HEK293 (cell line): ENCODE results near the gene OSBPL10.

Experiments used
- SP2 ChIP-seq: fragments of 450-650 bp; formaldehyde crosslinking; IDR thresholded peaks from 2 replicates; pipeline ENCODE4 v1.5.1; 2016; ENCODE audit warnings: missing biosample characterization, missing genetic modification characterization
- ZNF24 ChIP-seq: fragments of 450-650 bp; formaldehyde crosslinking; IDR thresholded peaks from 2 replicates; pipeline ENCODE4 v1.5.1; 2016; ENCODE audit warnings: missing biosample characterization, missing genetic modification characterization
- ZNF701 ChIP-seq: fragments of 450-650 bp; formaldehyde crosslinking; IDR thresholded peaks from 2 replicates; pipeline ENCODE4 v1.5.1; 2016; ENCODE audit warnings: missing biosample characterization, missing genetic modification characterization
- TF ChIP-seq, protein P1 (sequence below): fragments of 450-650 bp; formaldehyde crosslinking; IDR thresholded peaks from 2 replicates; pipeline ENCODE4 v1.5.1; 2016; ENCODE audit warnings: missing biosample characterization, missing genetic modification characterization
- TF ChIP-seq, protein P2 (sequence below): fragments of 450-650 bp; formaldehyde crosslinking; IDR thresholded peaks from 2 replicates; pipeline ENCODE4 v1.5.1; 2016; ENCODE audit warnings: missing biosample characterization, missing genetic modification characterization

DNA sequence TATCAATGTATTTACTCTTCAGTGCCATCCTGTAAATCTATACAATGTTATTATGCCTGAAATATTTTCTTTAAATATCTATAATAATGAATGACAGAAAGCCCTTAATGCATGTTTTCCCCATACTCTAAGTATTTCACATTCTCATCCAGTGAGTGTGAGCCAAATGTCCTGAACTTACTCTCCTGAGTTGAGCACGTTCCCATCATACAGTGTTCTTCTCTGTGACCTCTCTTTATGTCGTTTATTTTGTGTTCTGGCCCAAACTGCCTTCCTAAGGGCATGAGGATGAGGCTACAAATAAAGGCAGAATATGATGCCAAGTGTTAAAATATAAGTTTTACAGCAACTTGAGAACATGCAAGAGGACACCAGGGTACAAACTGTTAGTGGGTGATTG is 3.3 kb downstream of the OSBPL10 start:
- TF ChIP-seq, protein P1, sequence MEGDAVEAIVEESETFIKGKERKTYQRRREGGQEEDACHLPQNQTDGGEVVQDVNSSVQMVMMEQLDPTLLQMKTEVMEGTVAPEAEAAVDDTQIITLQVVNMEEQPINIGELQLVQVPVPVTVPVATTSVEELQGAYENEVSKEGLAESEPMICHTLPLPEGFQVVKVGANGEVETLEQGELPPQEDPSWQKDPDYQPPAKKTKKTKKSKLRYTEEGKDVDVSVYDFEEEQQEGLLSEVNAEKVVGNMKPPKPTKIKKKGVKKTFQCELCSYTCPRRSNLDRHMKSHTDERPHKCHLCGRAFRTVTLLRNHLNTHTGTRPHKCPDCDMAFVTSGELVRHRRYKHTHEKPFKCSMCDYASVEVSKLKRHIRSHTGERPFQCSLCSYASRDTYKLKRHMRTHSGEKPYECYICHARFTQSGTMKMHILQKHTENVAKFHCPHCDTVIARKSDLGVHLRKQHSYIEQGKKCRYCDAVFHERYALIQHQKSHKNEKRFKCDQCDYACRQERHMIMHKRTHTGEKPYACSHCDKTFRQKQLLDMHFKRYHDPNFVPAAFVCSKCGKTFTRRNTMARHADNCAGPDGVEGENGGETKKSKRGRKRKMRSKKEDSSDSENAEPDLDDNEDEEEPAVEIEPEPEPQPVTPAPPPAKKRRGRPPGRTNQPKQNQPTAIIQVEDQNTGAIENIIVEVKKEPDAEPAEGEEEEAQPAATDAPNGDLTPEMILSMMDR (tag by site-specific recombination) = no peak
- TF ChIP-seq ZNF701 (tag by site-specific recombination) (no peak), SP2 (tag by site-specific recombination) (no peak), ZNF24 (no peak)
- TF ChIP-seq, protein P2, sequence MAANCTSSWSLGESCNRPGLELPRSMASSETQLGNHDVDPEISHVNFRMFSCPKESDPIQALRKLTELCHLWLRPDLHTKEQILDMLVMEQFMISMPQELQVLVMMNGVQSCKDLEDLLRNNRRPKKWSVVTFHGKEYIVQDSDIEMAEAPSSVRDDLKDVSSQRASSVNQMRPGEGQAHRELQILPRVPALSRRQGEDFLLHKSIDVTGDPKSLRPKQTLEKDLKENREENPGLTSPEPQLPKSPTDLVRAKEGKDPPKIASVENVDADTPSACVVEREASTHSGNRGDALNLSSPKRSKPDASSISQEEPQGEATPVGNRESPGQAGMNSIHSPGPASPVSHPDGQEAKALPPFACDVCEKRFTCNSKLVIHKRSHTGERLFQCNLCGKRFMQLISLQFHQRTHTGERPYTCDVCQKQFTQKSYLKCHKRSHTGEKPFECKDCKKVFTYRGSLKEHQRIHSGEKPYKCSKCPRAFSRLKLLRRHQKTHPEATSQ = no peak
